Glutamatergic neuron (in vitro differentiated cells): Measurements from ENCODE around the gene FBXL7. TPM values are rescaled to one million over a fixed set of nuclear protein-coding genes. Genes with fewer than 3 reads are reported as not detected.

ENCODE experiments used
- DNase-seq: peaks from one replicate; pipeline ENCODE4 v3.0.0; 2022
- H3K27ac Mint-ChIP-seq: one replicate; pipeline ENCODE4 v1.8.0; 2020; ENCODE audit warnings: mild to moderate bottlenecking, mixed read lengths, inconsistent platforms; ENCODE audit not compliant: unreplicated experiment
- H3K27me3 Mint-ChIP-seq: one replicate; pipeline ENCODE4 v1.8.0; 2020; ENCODE audit warnings: mild to moderate bottlenecking, moderate library complexity, mixed read lengths, inconsistent platforms; ENCODE audit not compliant: unreplicated experiment
- H3K36me3 Mint-ChIP-seq: one replicate; pipeline ENCODE4 v1.8.0; 2020; ENCODE audit warnings: mild to moderate bottlenecking, mixed read lengths, inconsistent platforms; ENCODE audit not compliant: unreplicated experiment
- H3K4me1 Mint-ChIP-seq: one replicate; pipeline ENCODE4 v1.8.0; 2020; ENCODE audit warnings: mild to moderate bottlenecking, low read depth, mixed read lengths, inconsistent platforms; ENCODE audit not compliant: unreplicated experiment
- H3K4me3 Mint-ChIP-seq: one replicate; pipeline ENCODE4 v1.8.0; 2020; ENCODE audit warnings: mild to moderate bottlenecking, mixed read lengths, inconsistent platforms; ENCODE audit not compliant: unreplicated experiment
- H3K9me3 Mint-ChIP-seq: one replicate; pipeline ENCODE4 v1.8.0; 2020; ENCODE audit warnings: mild to moderate bottlenecking, moderate library complexity, mixed read lengths, inconsistent platforms; ENCODE audit not compliant: unreplicated experiment
- total RNA-seq: library from RNA; stranded (reverse); fragmentation: NEBNext Ultra II Directional; extraction: Animal tissue kit (Norgen Biotek cat#: 25700); gene quantifications from one replicate; pipeline ENCODE4 v1.2.1, GENCODE V29; 2021; ENCODE audit not compliant: unreplicated experiment
- TF ChIP-seq, protein P1 (sequence below): fragments of 200-600 bp; sonication (generic); IDR thresholded peaks from one replicate; pipeline ENCODE4 v1.5.0; 2021; ENCODE audit not compliant: partially characterized antibody, unreplicated experiment

The FBXL7 gene
- total RNA-seq, 1 donor from 2014 or later: 25.3 TPM

DNA sequence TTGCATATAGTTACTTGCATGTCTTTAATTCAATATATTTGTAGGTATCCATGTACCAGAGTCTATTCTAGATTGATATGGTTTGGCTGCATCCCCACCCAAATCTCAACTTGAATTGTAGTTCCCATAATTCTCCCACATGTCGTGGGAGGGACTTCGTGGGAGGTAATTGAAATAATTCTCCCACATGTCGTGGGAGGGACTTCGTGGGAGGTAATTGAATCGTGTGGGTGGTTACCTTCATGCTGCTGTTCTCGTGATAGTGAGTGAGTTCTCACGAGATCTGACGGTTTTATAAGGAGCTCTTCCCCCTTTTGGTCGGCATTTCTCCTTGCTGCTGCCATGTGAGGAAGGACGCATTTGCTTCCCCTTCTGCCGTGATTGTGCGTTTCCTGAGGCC is 16.5 kb downstream of the FBXL7 start:
- Mint-ChIP-seq H3K4me1 (peaks cover 23% of the 10 kb centered on the region), H3K4me3 (no peak overlapping the region), H3K27ac (no peak overlapping the region), H3K36me3 (no peaks in the 10 kb centered on the region), H3K27me3 (no peaks in the 10 kb centered on the region), H3K9me3 (peaks cover 2% of the 10 kb centered on the region)
- TF ChIP-seq, protein P1, sequence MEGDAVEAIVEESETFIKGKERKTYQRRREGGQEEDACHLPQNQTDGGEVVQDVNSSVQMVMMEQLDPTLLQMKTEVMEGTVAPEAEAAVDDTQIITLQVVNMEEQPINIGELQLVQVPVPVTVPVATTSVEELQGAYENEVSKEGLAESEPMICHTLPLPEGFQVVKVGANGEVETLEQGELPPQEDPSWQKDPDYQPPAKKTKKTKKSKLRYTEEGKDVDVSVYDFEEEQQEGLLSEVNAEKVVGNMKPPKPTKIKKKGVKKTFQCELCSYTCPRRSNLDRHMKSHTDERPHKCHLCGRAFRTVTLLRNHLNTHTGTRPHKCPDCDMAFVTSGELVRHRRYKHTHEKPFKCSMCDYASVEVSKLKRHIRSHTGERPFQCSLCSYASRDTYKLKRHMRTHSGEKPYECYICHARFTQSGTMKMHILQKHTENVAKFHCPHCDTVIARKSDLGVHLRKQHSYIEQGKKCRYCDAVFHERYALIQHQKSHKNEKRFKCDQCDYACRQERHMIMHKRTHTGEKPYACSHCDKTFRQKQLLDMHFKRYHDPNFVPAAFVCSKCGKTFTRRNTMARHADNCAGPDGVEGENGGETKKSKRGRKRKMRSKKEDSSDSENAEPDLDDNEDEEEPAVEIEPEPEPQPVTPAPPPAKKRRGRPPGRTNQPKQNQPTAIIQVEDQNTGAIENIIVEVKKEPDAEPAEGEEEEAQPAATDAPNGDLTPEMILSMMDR: no peak
- DNase-seq: no peak

DNA sequence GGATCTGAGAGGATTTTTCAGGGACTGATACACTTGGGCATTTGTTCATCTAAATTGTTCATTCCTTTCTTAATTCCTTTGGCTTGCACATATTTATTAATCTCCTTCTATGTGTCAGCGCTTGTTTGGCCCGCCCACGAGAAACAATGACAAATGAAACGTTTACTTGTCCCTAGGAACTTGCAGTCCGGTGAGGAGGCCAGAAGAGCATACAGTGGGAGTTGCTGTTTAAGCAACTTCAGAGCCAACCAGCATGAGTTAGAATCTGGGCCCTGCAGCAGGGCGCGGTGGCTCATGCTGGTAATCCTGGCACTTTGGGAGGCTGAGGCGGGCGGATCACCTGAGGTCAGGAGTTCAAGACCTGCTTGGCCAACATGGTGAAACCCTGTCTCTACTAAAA is 18.8 kb downstream of the FBXL7 start:
- Mint-ChIP-seq H3K36me3 (no peaks in the 10 kb centered on the region), H3K27me3 (no peaks in the 10 kb centered on the region)
- no peak for DNase-seq

DNA sequence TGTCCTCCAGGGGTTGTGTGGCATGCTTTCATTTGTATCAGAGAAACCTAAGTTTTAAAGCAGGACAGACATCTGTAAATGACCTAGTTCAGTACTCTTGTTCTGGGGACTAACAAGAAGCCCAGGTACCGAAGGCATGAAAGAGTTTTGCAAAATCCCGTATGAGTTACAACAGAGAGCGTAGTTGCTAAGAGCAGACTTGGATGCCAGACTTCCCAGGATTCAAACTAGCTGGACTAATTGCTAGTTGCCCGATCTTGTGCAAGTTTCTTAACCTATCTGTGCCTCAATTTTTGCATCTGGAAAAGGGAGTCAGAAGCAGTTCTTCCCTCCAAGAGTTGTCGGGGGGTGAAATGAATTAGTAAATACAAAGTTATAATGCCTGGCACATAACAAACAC is 20.9 kb downstream of the FBXL7 start:
- no peaks in the 10 kb centered on the region for H3K36me3 Mint-ChIP-seq
- H3K9me3 Mint-ChIP-seq: peaks cover 2% of the 10 kb centered on the region
- no peak overlapping the region for H3K4me3 Mint-ChIP-seq
- H3K27ac Mint-ChIP-seq: no peak overlapping the region
- H3K27me3 Mint-ChIP-seq: no peaks in the 10 kb centered on the region
- peaks cover 28% of the 10 kb centered on the region for H3K4me1 Mint-ChIP-seq
- TF ChIP-seq, protein P1: no peak
- DNase-seq: no peak

More for the DNA sequence above, 18.8 kb downstream of the FBXL7 start:
- Mint-ChIP-seq H3K9me3 (peaks cover 2% of the 10 kb centered on the region), H3K4me3 (no peak overlapping the region), H3K27ac (no peak overlapping the region), H3K4me1 (peaks cover 32% of the 10 kb centered on the region)
- TF ChIP-seq, protein P1: no peak

DNA sequence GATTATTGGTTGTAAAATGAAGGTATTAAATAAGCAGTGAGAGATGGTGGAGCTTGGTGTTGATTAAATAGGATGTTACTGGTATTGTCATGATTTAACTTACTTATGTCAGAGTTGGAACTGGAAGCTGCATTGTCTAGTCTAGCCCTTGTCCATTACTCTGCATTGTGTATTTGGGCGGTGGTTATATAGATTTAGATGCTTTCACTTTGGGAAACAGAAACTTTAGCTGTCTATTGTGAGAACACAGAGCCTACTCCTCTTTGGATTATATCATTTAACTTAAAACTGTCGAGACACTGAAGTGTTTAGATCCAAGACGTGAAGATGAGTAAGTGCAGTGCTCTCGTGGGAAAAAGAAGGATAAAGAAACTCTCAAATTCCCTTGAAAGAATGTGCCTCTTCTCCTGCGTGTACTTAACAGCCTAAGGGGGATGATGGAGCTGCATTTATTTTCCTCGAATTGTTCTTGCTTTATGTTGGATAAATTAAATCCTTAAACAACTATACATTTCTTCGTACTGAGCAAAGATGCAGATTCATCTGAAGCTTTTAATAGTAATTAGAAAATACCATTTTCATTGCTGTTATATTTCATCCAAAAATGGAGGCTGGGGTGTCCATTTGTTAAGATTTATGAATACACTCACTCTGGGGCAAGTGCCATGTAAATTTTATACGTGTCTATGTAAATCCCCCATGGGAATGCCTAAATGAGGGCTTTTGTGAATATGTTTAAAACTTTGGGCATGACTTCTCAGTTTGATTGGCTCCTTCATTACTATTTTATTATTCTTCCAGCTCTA is 21.6 kb downstream of the FBXL7 start:
- DNase-seq: no peak
- Mint-ChIP-seq H3K36me3 (no peaks in the 10 kb centered on the region), H3K27ac (no peak overlapping the region), H3K4me3 (no peak overlapping the region), H3K9me3 (peaks cover 2% of the 10 kb centered on the region), H3K4me1 (peaks cover 32% of the 10 kb centered on the region), H3K27me3 (no peaks in the 10 kb centered on the region)
- TF ChIP-seq, protein P1: no peak

DNA sequence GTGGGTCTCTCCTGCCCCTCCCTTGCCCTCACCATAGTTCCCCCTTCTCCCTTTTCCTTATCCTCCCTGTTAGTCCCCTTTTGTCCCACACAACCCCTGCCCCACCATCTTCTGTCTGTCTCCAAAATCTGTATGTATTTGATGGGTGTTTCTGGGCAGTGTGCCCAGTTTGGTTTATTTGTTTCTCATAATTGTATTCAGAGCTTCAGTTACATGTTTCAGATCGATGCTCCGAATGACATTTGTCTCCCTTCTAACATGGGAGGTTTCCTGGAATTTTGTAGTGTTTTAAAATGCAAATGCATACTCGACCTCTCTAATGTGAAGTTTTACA is 22.2 kb downstream of the FBXL7 start:
- Mint-ChIP-seq H3K36me3 (no peaks in the 10 kb centered on the region), H3K9me3 (peaks cover 2% of the 10 kb centered on the region), H3K27me3 (no peaks in the 10 kb centered on the region), H3K4me3 (no peak overlapping the region), H3K4me1 (peaks cover 32% of the 10 kb centered on the region), H3K27ac (no peak overlapping the region)
- TF ChIP-seq, protein P1: no peak
- no peak for DNase-seq
